Pericardium fibroblast (primary cell): ENCODE results near the gene LDB2. TPM values are rescaled to one million over a fixed set of nuclear protein-coding genes. Genes with fewer than 3 reads are reported as not detected.

Experiments
- total RNA-seq: library from RNA; depleted of rRNA; stranded (reverse); fragments of >200 nt; gene quantifications from 2 replicates; pipeline ENCODE4 v1.2.3, GENCODE V29; 2015

LDB2 gene
- total RNA-seq, result 3.0 and 16.0 TPM in 2 replicates

GRCh38 chr4:16897991-16898827 lies at the start of gene LDB2:
TSS of gene LDB2 (minus strand) at chr4:16898645.

